Right renal pelvis (tissue), 4 donors: ENCODE results near the gene PAFAH1B1. TPM values are rescaled to one million over a fixed set of nuclear protein-coding genes. Genes with fewer than 3 reads are reported as not detected.

Experiments used
- DNase-seq, 4 donors: peaks; one replicate each; pipeline ENCODE4 v3.0.0-alpha.2; 2013; ENCODE audit warnings: low read depth in 4 of 4, low spot score in 3 of 4, missing footprints in 1 of 4
- polyA plus RNA-seq, 4 donors: library from polyadenylated mRNA; unstranded; fragments of 120-200 nt; gene quantifications; one replicate each; pipeline ENCODE4 v1.2.1, GENCODE V29; 2013; ENCODE audit not compliant: insufficient read length in 4 of 4

PAFAH1B1 gene
- polyA plus RNA-seq, 4 donors, result 116 to 148 (median 138) TPM

- DNase-seq, result no peak
Measured at GRCh38 chr17:2712300-2713043, 119.0 kb downstream of the PAFAH1B1 start.

GRCh38 chr17:2713881-2714280, 120.4 kb downstream of the PAFAH1B1 start:
- DNase-seq, result no peak

- no peak for DNase-seq
Measured at GRCh38 chr17:2716649-2717048, 123.2 kb downstream of the PAFAH1B1 start.

GRCh38 chr17:2718150-2718938, 124.9 kb downstream of the PAFAH1B1 start:
- no peak for DNase-seq

DNA sequence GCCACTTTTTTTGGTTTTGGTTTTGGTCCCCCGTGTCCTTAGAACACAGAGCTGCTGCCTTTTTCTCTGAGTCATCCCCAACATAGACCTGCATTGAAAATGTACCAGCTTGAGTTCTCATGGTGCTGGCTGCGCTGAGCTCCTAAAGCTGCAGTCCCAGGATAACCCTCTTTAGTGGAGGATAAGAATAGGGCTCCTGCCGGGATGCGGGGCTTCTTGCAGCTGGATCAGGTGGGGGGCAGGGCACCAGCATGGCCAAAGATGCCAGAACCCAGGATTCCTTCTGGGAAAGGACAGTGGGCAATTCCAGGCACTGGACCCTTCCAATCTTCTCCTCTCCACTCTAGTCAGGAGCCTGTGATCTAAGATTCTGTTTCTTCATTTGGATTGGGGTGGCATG, 126.4 kb downstream of the PAFAH1B1 start:
- no peak for DNase-seq

- DNase-seq, result no peak
Measured at GRCh38 chr17:2721603-2722002, 128.1 kb downstream of the PAFAH1B1 start.

DNA sequence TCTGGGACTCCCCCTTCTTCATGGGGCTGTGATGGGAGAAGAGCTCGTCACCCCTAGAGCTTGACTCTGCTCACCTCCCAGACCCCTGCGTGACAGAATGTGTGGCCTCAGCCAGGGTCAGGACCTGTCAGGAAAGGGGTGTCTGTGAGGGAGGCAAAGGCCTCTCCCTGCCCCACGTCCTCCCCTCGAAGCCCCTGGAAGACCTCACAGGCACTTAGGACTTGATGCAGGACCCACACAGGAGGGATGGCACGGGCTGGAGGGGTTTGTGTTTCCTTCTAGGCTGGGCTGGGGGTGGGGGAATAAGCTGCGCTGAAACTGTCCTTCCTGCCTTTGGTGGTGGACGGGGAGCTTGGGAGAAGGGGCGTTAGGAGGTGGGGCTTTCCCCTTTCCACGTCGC, 129.2 kb downstream of the PAFAH1B1 start:
- no peak for DNase-seq

GRCh38 chr17:2723505-2723996, 130.1 kb downstream of the PAFAH1B1 start:
- DNase-seq, result no peak

DNA sequence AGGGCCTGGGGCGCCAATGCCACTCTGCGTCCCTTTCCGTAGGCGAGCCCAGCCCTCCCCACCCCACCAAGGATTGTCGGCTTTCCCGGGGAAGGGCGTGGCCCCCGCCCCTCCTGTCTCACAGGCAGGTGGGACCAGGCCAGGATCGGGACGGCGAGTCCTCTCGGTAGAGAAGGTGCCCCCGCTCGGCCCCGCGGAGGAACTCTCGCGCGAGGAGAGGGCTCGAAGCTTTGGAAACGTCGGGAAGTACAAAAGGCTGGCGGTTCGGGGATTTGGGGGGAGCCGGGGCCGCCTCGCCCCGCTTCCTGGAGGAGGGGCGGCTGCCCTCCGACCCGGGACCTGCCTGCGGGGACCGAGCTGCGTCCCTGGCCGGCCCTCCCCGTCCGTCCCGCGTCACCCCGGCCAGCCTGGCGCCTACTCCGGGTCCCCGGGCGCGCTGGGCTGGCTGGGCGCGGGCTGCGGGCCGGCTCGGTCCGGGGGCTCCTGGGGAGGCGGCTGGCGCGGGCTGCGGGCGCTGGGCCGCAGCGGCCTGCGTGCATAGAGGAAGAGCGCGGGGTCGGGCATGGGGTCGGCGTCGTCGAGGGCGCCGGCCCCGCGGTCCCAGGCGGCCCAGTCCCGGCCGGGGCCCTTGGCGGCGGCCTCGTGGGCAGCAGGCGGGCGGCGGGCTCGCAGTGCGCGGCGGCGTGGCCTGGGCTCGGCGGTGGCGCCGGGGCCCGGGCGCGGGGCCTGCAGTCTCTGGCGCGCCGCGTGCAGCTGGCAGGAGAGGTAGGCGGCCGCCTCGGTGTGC, 130.7 kb downstream of the PAFAH1B1 start:
- no peak for DNase-seq

DNA sequence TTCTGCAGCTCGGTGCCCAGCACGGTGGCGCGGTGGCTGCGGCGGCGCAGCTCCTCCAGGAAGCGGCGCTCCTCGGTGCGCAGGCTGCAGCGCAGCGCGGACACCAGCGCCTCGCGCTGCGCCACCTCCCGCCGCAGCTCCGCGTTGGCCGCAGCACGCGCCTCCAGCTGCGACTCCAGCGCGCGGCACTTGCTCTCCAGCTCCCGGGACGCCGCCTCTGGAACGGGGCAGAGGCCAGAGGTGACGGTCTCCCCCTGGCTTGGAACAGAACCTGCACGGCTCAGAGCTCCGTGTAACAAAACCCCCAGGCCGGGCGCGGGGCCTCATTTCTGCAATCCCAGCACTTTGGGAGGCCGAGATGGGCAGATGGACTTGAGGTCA, 131.3 kb downstream of the PAFAH1B1 start:
- DNase-seq, result no peak

DNA sequence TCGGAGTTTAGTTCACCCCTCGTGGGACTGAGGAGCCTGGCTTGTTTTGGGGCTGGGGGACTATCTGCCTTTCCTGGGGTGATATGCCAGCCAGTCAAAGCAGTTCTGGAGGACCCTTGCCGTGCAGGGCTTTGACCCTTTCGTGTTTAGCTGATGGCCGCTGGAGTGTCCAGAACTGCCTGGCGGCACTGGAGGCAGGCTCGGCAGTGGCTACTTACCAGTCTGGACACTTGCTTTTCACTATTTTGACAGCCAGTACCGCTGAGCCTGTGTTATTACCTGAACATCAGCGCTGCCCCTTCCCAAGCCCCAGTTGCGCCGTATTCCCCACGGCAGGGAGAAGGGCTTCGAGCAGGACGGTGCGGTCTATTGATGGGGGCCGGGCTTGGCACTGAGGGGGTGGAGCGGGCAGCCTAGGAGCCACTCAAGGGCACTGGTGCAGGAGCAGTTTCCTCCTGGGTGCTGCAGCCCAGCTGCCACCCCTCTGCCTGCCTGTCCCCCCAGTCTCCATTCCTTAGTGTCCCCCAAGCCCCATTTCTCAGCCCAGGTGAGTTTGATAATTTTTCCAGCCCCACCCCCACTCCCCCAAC, 137.4 kb downstream of the PAFAH1B1 start:
- no peak for DNase-seq

GRCh38 chr17:2731807-2732206, 138.4 kb downstream of the PAFAH1B1 start:
- no peak for DNase-seq

- DNase-seq, result no peak
Measured at GRCh38 chr17:2734939-2735338, 141.5 kb downstream of the PAFAH1B1 start.

Other genes starting within 250 kb of the PAFAH1B1 start
- 10 to 100 TPM; 13.3 to 16.2 (median 14.0) TPM for gene MNT, start 192.6 kb upstream of the PAFAH1B1 start, polyA plus RNA-seq
- gene METTL16, start 81.8 kb upstream of the PAFAH1B1 start, polyA plus RNA-seq, result 10 to 100 TPM; 37.2 to 47.0 (median 42.1) TPM
- 10 to 100 TPM; 42.9 to 59.1 (median 54.9) TPM for gene CLUH, start 118.1 kb downstream of the PAFAH1B1 start, polyA plus RNA-seq
- under 1 TPM; 0.14 to 0.39 (median 0.26) TPM for gene CCDC92B, start 156.0 kb downstream of the PAFAH1B1 start, polyA plus RNA-seq
- 10 to 100 TPM; 23.3 to 28.2 (median 24.7) TPM for gene RAP1GAP2, start 202.8 kb downstream of the PAFAH1B1 start, polyA plus RNA-seq